ENCODE results near the gene SUMF1.

DNA sequence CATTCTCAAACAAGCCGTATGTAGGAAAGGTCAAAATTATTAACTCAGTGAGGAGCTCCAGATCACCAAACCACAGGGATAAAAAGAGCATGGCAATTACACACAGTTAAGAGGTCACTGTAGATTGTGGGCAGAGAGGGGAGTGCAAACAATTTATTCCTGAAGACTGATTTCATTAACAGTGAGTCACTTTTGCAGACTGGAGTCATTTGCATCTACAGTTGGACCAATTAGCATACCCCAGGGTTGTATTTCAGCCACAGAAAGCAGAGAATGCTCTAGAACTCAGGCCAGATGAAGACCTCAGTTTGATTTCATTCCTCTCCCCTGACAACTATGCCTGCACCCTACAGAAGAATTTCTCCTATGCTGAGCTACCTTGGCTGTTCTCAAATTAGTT lies 123.8 kb downstream of the SUMF1 start:
- no peak for TF ChIP-seq POLR2A (IDR thresholded peaks at IDR 0.05)
- TF ChIP-seq, protein P1, sequence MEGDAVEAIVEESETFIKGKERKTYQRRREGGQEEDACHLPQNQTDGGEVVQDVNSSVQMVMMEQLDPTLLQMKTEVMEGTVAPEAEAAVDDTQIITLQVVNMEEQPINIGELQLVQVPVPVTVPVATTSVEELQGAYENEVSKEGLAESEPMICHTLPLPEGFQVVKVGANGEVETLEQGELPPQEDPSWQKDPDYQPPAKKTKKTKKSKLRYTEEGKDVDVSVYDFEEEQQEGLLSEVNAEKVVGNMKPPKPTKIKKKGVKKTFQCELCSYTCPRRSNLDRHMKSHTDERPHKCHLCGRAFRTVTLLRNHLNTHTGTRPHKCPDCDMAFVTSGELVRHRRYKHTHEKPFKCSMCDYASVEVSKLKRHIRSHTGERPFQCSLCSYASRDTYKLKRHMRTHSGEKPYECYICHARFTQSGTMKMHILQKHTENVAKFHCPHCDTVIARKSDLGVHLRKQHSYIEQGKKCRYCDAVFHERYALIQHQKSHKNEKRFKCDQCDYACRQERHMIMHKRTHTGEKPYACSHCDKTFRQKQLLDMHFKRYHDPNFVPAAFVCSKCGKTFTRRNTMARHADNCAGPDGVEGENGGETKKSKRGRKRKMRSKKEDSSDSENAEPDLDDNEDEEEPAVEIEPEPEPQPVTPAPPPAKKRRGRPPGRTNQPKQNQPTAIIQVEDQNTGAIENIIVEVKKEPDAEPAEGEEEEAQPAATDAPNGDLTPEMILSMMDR (IDR thresholded peaks at IDR 0.05), result no peak
- no peak for TF ChIP-seq POLR2AphosphoS5 (IDR thresholded peaks at IDR 0.05)

Measured in stomach (tissue), 4 donors.